WTC11 (cell line): ENCODE data around the gene LRTM2. TPM values are rescaled to one million over a fixed set of nuclear protein-coding genes. Genes with fewer than 3 reads are reported as not detected.

Source experiments
- ATAC-seq: fragments of 200-7000 bp; cut with Tn5 transposase; 2 replicates; pipeline ENCODE4 v1.10.0; 2021; ENCODE audit warnings: mild to moderate bottlenecking, moderate library complexity
- CTCF ChIA-PET: fragments of 300-600 bp; sonication (Branson Sonifier 250); formaldehyde crosslinking; loops from one replicate; lab custom pipeline; 2021; ENCODE audit warnings: antibody characterized with exemption; lab: Charles Lee
- POLR2A ChIA-PET: fragments of 350-600 bp; sonication (Branson Sonifier 250); formaldehyde crosslinking; loops from one replicate; lab custom pipeline; 2021; ENCODE audit warnings: antibody characterized with exemption; lab: Charles Lee
- DNase-seq: peaks from one replicate; pipeline ENCODE4 v3.0.0; 2021; ENCODE audit warnings: low spot score
- H3K27ac Mint-ChIP-seq: 2 replicates; pipeline ENCODE4 v1.8.0; 2021; ENCODE audit warnings: mixed read lengths
- H3K27me3 Mint-ChIP-seq: 2 replicates; pipeline ENCODE4 v1.8.0; 2021; ENCODE audit warnings: low read depth, mild to moderate bottlenecking, moderate library complexity, mixed read lengths
- H3K36me3 Mint-ChIP-seq: 2 replicates; pipeline ENCODE4 v1.8.0; 2021; ENCODE audit warnings: mixed read lengths
- H3K4me1 Mint-ChIP-seq: 2 replicates; pipeline ENCODE4 v1.8.0; 2022; ENCODE audit warnings: mixed read lengths
- H3K4me3 Mint-ChIP-seq: 2 replicates; pipeline ENCODE4 v1.8.0; 2021; ENCODE audit warnings: mild to moderate bottlenecking, moderate library complexity, mixed read lengths
- H3K9me3 Mint-ChIP-seq: 2 replicates; pipeline ENCODE4 v1.8.0; 2021; ENCODE audit warnings: mixed read lengths
- AFF4 ChIP-seq: sonication (generic); formaldehyde crosslinking; IDR thresholded peaks from 2 replicates; pipeline ENCODE4 v1.8.1; 2023; ENCODE audit warnings: mild to moderate bottlenecking, missing genetic modification reagents, borderline replicate concordance
- ARID4B ChIP-seq: sonication (generic); formaldehyde crosslinking; IDR thresholded peaks from 2 replicates; pipeline ENCODE4 v1.8.0; 2023; ENCODE audit warnings: missing genetic modification reagents, mild to moderate bottlenecking, borderline replicate concordance
- ATF1 ChIP-seq: sonication (generic); formaldehyde crosslinking; IDR thresholded peaks from 2 replicates; pipeline ENCODE4 v1.8.1; 2023; ENCODE audit warnings: mild to moderate bottlenecking, moderate library complexity, missing genetic modification reagents
- CTCF ChIP-seq: fragments of 200-600 bp; IDR thresholded peaks from 2 replicates; pipeline ENCODE4 v1.8.0; 2022; ENCODE audit warnings: antibody characterized with exemption
- GABPB1 ChIP-seq: sonication (generic); formaldehyde crosslinking; IDR thresholded peaks from 2 replicates; pipeline ENCODE4 v1.8.1; 2023; ENCODE audit warnings: mild to moderate bottlenecking, missing genetic modification reagents
- MAX ChIP-seq: sonication (generic); formaldehyde crosslinking; IDR thresholded peaks from 2 replicates; pipeline ENCODE4 v1.8.0; 2022; ENCODE audit warnings: mild to moderate bottlenecking, missing genetic modification reagents
- NFATC4 ChIP-seq: fragments of 250-450 bp; sonication (Bioruptor Pico); IDR thresholded peaks from 2 replicates; pipeline ENCODE4 v1.9.0; 2021; ENCODE audit warnings: mild to moderate bottlenecking
- NR2C2 ChIP-seq: sonication (generic); formaldehyde crosslinking; IDR thresholded peaks from 2 replicates; pipeline ENCODE4 v1.8.0; 2022; ENCODE audit warnings: mild to moderate bottlenecking, missing genetic modification reagents
- STAT6 ChIP-seq: sonication (generic); formaldehyde crosslinking; conservative IDR thresholded peaks from 2 replicates; pipeline ENCODE4 v1.8.1; 2023; ENCODE audit warnings: mild to moderate bottlenecking, low read depth, missing genetic modification reagents, moderate library complexity
- ZNF138 ChIP-seq: sonication (generic); formaldehyde crosslinking; conservative IDR thresholded peaks from 2 replicates; pipeline ENCODE4 v1.8.1; 2022; ENCODE audit warnings: mild to moderate bottlenecking, moderate library complexity, missing genetic modification reagents
- ZNF512 ChIP-seq: sonication (generic); formaldehyde crosslinking; IDR thresholded peaks from 2 replicates; pipeline ENCODE4 v1.8.1; 2022; ENCODE audit warnings: missing genetic modification reagents, borderline replicate concordance
- total RNA-seq: library from RNA; stranded (reverse); gene quantifications from 3 replicates; pipeline ENCODE4 v1.2.3, GENCODE V29; 2021

The LRTM2 gene
- total RNA-seq, 1 experiment from 2014 or later, result 0.66 TPM

GRCh38 chr12:1862973-1863372 lies 42.6 kb downstream of the LRTM2 start (continued):
- no peak for TF ChIP-seq ARID4B (CRISPR knock-in tag)
- no peak for TF ChIP-seq CTCF
- TF ChIP-seq ATF1 (CRISPR knock-in tag), result no peak
- TF ChIP-seq STAT6, result no peak
- no peak for TF ChIP-seq ZNF512 (CRISPR knock-in tag)
- TF ChIP-seq NFATC4 (CRISPR knock-in tag), result no peak

- peaks cover 2% of the 10 kb centered on the region; the same call in 1 of the 2 replicates for H3K4me1 Mint-ChIP-seq
- no peak for DNase-seq
- POLR2A ChIA-PET, result no interaction called here
Observed at GRCh38 chr12:1863823-1864222, 43.5 kb downstream of the LRTM2 start.

GRCh38 chr12:1864456-1864855 lies 44.1 kb downstream of the LRTM2 start:
- TF ChIP-seq GABPB1 (no peak), NR2C2 (CRISPR knock-in tag) (no peak), STAT6 (no peak), AFF4 (CRISPR knock-in tag) (no peak)
- DNase-seq (no peak), ATAC-seq (no peak)
- ChIA-PET POLR2A (no interaction called here), CTCF (no interaction called here)
- H3K27me3 Mint-ChIP-seq, result no peaks in the 10 kb centered on the region; the same call in 1 of the 2 replicates
- H3K36me3 Mint-ChIP-seq, result no peaks in the 10 kb centered on the region
- peaks cover 19% of the 10 kb centered on the region for H3K9me3 Mint-ChIP-seq
- H3K4me1 Mint-ChIP-seq, result peaks cover 2% of the 10 kb centered on the region; the same call in 1 of the 2 replicates
- H3K27ac Mint-ChIP-seq, result no peak overlapping the region
- H3K4me3 Mint-ChIP-seq, result no peak overlapping the region

More at GRCh38 chr12:1863823-1864222, 43.5 kb downstream of the LRTM2 start:
- CTCF ChIA-PET, result no interaction called here
- Mint-ChIP-seq H3K36me3 (no peaks in the 10 kb centered on the region), H3K27ac (no peak overlapping the region), H3K9me3 (peaks cover 17% of the 10 kb centered on the region), H3K4me3 (no peak overlapping the region), H3K27me3 (no peaks in the 10 kb centered on the region)
- no peak for ATAC-seq
- no peak for TF ChIP-seq MAX (CRISPR knock-in tag)
- no peak for TF ChIP-seq ZNF138
